ENCODE measurements around the gene FFAR3. TPM values are rescaled to one million over a fixed set of nuclear protein-coding genes. Genes with fewer than 3 reads are reported as not detected.

FFAR3 gene
- total RNA-seq, 4 donors from 2014 or later: not detected

- DNase-seq (ENCODE audit: low spot score in 2 of 2): no peak
- Histone ChIP-seq H3K4me3 (no peak overlapping the region), H3K27ac (no peak overlapping the region), H3K9me3 (no peaks in the 10 kb centered on the region), H3K36me3 (no peaks in the 10 kb centered on the region), H3K27me3 (peaks cover 8% of the 10 kb centered on the region), H3K4me1 (no peaks in the 10 kb centered on the region)
- TF ChIP-seq POLR2AphosphoS5 (IDR thresholded peaks at IDR 0.05) (no peak), POLR2A (IDR thresholded peaks at IDR 0.05) (no peak), CTCF (IDR thresholded peaks at IDR 0.05) (no peak), EP300 (IDR thresholded peaks at IDR 0.05) (no peak)
- WGBS: 79% methylated on average over 25 of the region's 25 CpGs
These were observed 20.9 kb upstream of the FFAR3 start for GRCh38 chr19:35337097-35337983.

DNA sequence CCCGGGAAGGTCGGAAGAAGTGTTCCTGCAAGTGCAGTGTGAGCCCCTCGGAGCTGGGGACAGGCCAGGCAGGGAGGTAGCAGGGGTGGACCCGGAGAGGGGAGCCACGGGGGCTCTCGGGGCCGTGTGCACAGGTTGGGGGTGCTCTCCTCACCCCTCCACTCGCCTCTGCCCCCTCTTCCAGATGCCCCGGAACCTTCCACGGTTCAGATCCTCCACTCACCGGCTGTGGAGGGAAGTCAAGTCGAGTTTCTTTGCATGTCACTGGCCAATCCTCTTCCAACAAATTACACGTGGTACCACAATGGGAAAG, 20.3 kb upstream of the FFAR3 start:
- 66% methylated on average over 7 of the region's 13 CpGs for WGBS
- no peaks in the 10 kb centered on the region for H3K9me3 ChIP-seq
- H3K4me3 ChIP-seq: no peak overlapping the region
- no peak for DNase-seq (ENCODE audit: low spot score in 2 of 2)
- H3K36me3 ChIP-seq: no peaks in the 10 kb centered on the region
- TF ChIP-seq CTCF (IDR thresholded peaks at IDR 0.05) (no peak), EP300 (IDR thresholded peaks at IDR 0.05) (no peak), POLR2A (IDR thresholded peaks at IDR 0.05) (no peak), POLR2AphosphoS5 (IDR thresholded peaks at IDR 0.05) (no peak)
- no peak overlapping the region for H3K27ac ChIP-seq
- no peaks in the 10 kb centered on the region for H3K4me1 ChIP-seq
- peaks cover 8% of the 10 kb centered on the region for H3K27me3 ChIP-seq

DNA sequence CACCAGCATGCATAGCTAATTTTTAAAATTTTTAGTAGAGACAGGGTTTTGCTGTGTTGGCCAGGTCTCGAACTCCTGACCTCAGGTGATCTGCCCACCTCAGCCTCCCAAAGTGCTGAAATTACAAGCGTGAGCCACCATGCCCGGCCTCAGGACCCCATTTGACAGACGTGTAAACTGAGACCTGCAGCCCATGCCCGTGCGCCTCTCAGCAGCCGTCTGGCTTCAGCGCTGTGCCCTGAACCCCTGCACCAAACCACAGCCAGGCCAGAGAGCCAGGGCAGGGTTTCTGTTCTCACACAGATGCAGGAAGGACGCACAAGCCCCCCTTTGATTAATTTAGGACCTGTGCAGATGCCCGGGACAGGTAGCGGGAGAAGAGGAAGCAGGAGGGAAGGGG, 17.8 kb upstream of the FFAR3 start:
- Histone ChIP-seq H3K27me3 (peaks cover 8% of the 10 kb centered on the region), H3K9me3 (no peaks in the 10 kb centered on the region), H3K27ac (no peak overlapping the region), H3K4me3 (no peak overlapping the region), H3K4me1 (no peaks in the 10 kb centered on the region), H3K36me3 (no peaks in the 10 kb centered on the region)
- 91% methylated on average over 11 of the region's 11 CpGs for WGBS
- TF ChIP-seq POLR2A (IDR thresholded peaks at IDR 0.05) (no peak), POLR2AphosphoS5 (IDR thresholded peaks at IDR 0.05) (no peak), EP300 (IDR thresholded peaks at IDR 0.05) (no peak), CTCF (IDR thresholded peaks at IDR 0.05) (no peak)
- DNase-seq (ENCODE audit: low spot score in 2 of 2): no peak

GRCh38 chr19:35341006-35341405, 17.3 kb upstream of the FFAR3 start:
- TF ChIP-seq POLR2AphosphoS5 (IDR thresholded peaks at IDR 0.05): no peak
- no peak for TF ChIP-seq POLR2A (IDR thresholded peaks at IDR 0.05)
- TF ChIP-seq CTCF (IDR thresholded peaks at IDR 0.05): no peak
- TF ChIP-seq EP300 (IDR thresholded peaks at IDR 0.05): no peak
- WGBS: 90% methylated on average over 16 of the region's 16 CpGs
- H3K27ac ChIP-seq: no peak overlapping the region

GRCh38 chr19:35341565-35342225, 16.6 kb upstream of the FFAR3 start:
- DNase-seq (ENCODE audit: low spot score in 2 of 2): no peak
- Histone ChIP-seq H3K4me1 (no peaks in the 10 kb centered on the region), H3K4me3 (no peak overlapping the region), H3K27ac (no peak overlapping the region), H3K9me3 (no peaks in the 10 kb centered on the region), H3K27me3 (peaks cover 20% of the 10 kb centered on the region), H3K36me3 (no peaks in the 10 kb centered on the region)
- TF ChIP-seq POLR2A (IDR thresholded peaks at IDR 0.05) (no peak), EP300 (IDR thresholded peaks at IDR 0.05) (no peak), CTCF (IDR thresholded peaks at IDR 0.05) (no peak), POLR2AphosphoS5 (IDR thresholded peaks at IDR 0.05) (no peak)
- WGBS: 82% methylated on average over 13 of the region's 14 CpGs

More at GRCh38 chr19:35341006-35341405, 17.3 kb upstream of the FFAR3 start:
- H3K4me3 ChIP-seq: no peak overlapping the region
- DNase-seq (ENCODE audit: low spot score in 2 of 2): no peak
- no peaks in the 10 kb centered on the region for H3K4me1 ChIP-seq
- no peaks in the 10 kb centered on the region for H3K36me3 ChIP-seq
- no peaks in the 10 kb centered on the region for H3K9me3 ChIP-seq
- H3K27me3 ChIP-seq: peaks cover 13% of the 10 kb centered on the region

Data from suprapubic skin (tissue), 4 donors.